ENCODE data around the gene SIGLEC5. TPM values are rescaled to one million over a fixed set of nuclear protein-coding genes. Genes with fewer than 3 reads are reported as not detected.

The SIGLEC5 gene
- total RNA-seq, 4 donors from 2014 or later: 0.27 to 0.92 (median 0.44) TPM; not detected in 1

- 82 to 86% methylated on average over 1 of the region's 1 CpG for WGBS, 2 donors
- peaks cover 8 to 9% of the 10 kb centered on the region in 2 donors for H3K4me1 ChIP-seq
- no peaks in the 10 kb centered on the region for H3K9me3 ChIP-seq
- TF ChIP-seq, protein P1, sequence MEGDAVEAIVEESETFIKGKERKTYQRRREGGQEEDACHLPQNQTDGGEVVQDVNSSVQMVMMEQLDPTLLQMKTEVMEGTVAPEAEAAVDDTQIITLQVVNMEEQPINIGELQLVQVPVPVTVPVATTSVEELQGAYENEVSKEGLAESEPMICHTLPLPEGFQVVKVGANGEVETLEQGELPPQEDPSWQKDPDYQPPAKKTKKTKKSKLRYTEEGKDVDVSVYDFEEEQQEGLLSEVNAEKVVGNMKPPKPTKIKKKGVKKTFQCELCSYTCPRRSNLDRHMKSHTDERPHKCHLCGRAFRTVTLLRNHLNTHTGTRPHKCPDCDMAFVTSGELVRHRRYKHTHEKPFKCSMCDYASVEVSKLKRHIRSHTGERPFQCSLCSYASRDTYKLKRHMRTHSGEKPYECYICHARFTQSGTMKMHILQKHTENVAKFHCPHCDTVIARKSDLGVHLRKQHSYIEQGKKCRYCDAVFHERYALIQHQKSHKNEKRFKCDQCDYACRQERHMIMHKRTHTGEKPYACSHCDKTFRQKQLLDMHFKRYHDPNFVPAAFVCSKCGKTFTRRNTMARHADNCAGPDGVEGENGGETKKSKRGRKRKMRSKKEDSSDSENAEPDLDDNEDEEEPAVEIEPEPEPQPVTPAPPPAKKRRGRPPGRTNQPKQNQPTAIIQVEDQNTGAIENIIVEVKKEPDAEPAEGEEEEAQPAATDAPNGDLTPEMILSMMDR (IDR thresholded peaks at IDR 0.05): no peak
- no peak for TF ChIP-seq POLR2A (IDR thresholded peaks at IDR 0.05)
- no peak for DNase-seq
- no peak overlapping the region for H3K4me3 ChIP-seq (replicated peaks in 1 of 3)
- no peak overlapping the region for H3K27ac ChIP-seq
- peaks cover under 1 to 5% of the 10 kb centered on the region in 2 donors for H3K36me3 ChIP-seq
- no peaks in the 10 kb centered on the region for H3K27me3 ChIP-seq
- intact Hi-C loops (cut with DNase I): no loop called here
Observed at GRCh38 chr19:51592521-51592920, 37.7 kb downstream of the SIGLEC5 start.

GRCh38 chr19:51590441-51590840 is 39.8 kb downstream of the SIGLEC5 start:
- H3K27me3 ChIP-seq: no peaks in the 10 kb centered on the region
- intact Hi-C loops (cut with DNase I): no loop called here

GRCh38 chr19:51589511-51589910 is 40.7 kb downstream of the SIGLEC5 start:
- H3K9me3 ChIP-seq: no peaks in the 10 kb centered on the region

More at GRCh38 chr19:51590441-51590840, 39.8 kb downstream of the SIGLEC5 start:
- Histone ChIP-seq H3K4me3 (replicated peaks in 1 of 3) (no peak overlapping the region), H3K36me3 (peaks cover 12 to 16% of the 10 kb centered on the region in 2 donors), H3K9me3 (no peaks in the 10 kb centered on the region), H3K27ac (no peak overlapping the region), H3K4me1 (peaks cover 8 to 9% of the 10 kb centered on the region in 2 donors)
- TF ChIP-seq, protein P1 (IDR thresholded peaks at IDR 0.05): no peak
- WGBS, 2 donors: 91 to 97% methylated on average over 2 to 3 of the region's 3 CpGs
- DNase-seq: no peak

DNA sequence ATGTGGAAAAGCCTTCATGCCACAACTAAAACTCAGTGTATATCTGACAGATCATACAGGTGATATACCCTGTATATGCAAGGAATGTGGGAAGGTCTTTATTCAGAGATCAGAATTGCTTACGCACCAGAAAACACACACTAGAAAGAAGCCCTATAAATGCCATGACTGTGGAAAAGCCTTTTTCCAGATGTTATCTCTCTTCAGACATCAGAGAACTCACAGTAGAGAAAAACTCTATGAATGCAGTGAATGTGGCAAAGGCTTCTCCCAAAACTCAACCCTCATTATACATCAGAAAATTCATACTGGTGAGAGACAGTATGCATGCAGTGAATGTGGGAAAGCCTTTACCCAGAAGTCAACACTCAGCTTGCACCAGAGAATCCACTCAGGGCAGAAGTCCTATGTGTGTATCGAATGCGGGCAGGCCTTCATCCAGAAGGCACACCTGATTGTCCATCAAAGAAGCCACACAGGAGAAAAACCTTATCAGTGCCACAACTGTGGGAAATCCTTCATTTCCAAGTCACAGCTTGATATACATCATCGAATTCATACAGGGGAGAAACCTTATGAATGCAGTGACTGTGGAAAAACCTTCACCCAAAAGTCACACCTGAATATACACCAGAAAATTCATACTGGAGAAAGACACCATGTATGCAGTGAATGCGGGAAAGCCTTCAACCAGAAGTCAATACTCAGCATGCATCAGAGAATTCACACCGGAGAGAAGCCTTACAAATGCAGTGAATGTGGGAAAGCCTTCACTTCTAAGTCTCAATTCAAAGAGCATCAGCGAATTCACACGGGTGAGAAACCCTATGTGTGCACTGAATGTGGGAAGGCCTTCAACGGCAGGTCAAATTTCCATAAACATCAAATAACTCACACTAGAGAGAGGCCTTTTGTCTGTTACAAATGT is 42.7 kb downstream of the SIGLEC5 start:
- intact Hi-C loops (cut with DNase I): no loop called here
- H3K9me3 ChIP-seq: no peaks in the 10 kb centered on the region
- peaks cover 12 to 24% of the 10 kb centered on the region in 2 donors for H3K36me3 ChIP-seq
- no peak overlapping the region for H3K27ac ChIP-seq
- no peaks in the 10 kb centered on the region for H3K4me1 ChIP-seq
- no peaks in the 10 kb centered on the region for H3K27me3 ChIP-seq
- no peak overlapping the region for H3K4me3 ChIP-seq (replicated peaks in 1 of 3)
- WGBS, 2 donors: 96 to 97% methylated on average over 9 of the region's 9 CpGs
- no peak for DNase-seq
- TF ChIP-seq POLR2A (IDR thresholded peaks at IDR 0.05): no peak
- TF ChIP-seq, protein P1 (IDR thresholded peaks at IDR 0.05): no peak

More at GRCh38 chr19:51589511-51589910, 40.7 kb downstream of the SIGLEC5 start:
- Histone ChIP-seq H3K36me3 (peaks cover 12 to 16% of the 10 kb centered on the region in 2 donors), H3K4me1 (peaks cover 8 to 9% of the 10 kb centered on the region in 2 donors), H3K4me3 (replicated peaks in 1 of 3) (no peak overlapping the region), H3K27ac (no peak overlapping the region), H3K27me3 (no peaks in the 10 kb centered on the region)
- intact Hi-C loops (cut with DNase I): no loop called here
- TF ChIP-seq POLR2A (IDR thresholded peaks at IDR 0.05): no peak
- TF ChIP-seq, protein P1 (IDR thresholded peaks at IDR 0.05): no peak
- 96 to 97% methylated on average over 2 of the region's 2 CpGs for WGBS, 2 donors
- DNase-seq: no peak

GRCh38 chr19:51586799-51587198 is 43.4 kb downstream of the SIGLEC5 start:
- H3K4me3 ChIP-seq (replicated peaks in 1 of 3): no peak overlapping the region
- no peaks in the 10 kb centered on the region for H3K4me1 ChIP-seq
- intact Hi-C loops (cut with DNase I): no loop called here
- no peak for TF ChIP-seq POLR2A (IDR thresholded peaks at IDR 0.05)
- TF ChIP-seq, protein P1 (IDR thresholded peaks at IDR 0.05): no peak
- WGBS, 2 donors: 95% methylated on average over 4 of the region's 4 CpGs
- H3K9me3 ChIP-seq: no peaks in the 10 kb centered on the region
- no peak overlapping the region for H3K27ac ChIP-seq
- DNase-seq: no peak
- H3K27me3 ChIP-seq: no peaks in the 10 kb centered on the region
- peaks cover 16 to 31% of the 10 kb centered on the region in 2 donors for H3K36me3 ChIP-seq
